Measurements from ENCODE around the gene ZC3H7B. TPM values are rescaled to one million over a fixed set of nuclear protein-coding genes. Genes with fewer than 3 reads are reported as not detected.

Gene ZC3H7B
- total RNA-seq, 2 donors from 2014 or later = 70.9 to 74.2 TPM

- Mint-ChIP-seq H3K4me1 (peaks cover 4% of the 10 kb centered on the region), H3K36me3 (ENCODE audit: low read depth) (no peaks in the 10 kb centered on the region), H3K9me3 (no peaks in the 10 kb centered on the region), H3K4me3 (no peak overlapping the region), H3K27me3 (ENCODE audit: insufficient read depth) (peaks cover 3% of the 10 kb centered on the region), H3K27ac (no peak overlapping the region)
- Histone ChIP-seq H3K27me3 (ENCODE audit: control insufficient read depth, insufficient read depth, low read length, poor library complexity, severe bottlenecking) (no peaks in the 10 kb centered on the region), H3K9ac (ENCODE audit: extremely low read depth, low read length, poor library complexity, severe bottlenecking) (no peak overlapping the region), H3K4me1 (ENCODE audit: control insufficient read depth, insufficient read depth, low read length) (peaks cover 3% of the 10 kb centered on the region), H3K4me3 (ENCODE audit: low read length) (no peak overlapping the region), H3K9me3 (ENCODE audit: control insufficient read depth, low read length) (no peaks in the 10 kb centered on the region), H3K27ac (ENCODE audit: low read depth, low read length) (no peak overlapping the region), H3K36me3 (ENCODE audit: control insufficient read depth, insufficient read depth, low read length) (no peaks in the 10 kb centered on the region)
- 92 to 95% methylated on average over 4 to 5 of the region's 5 CpGs for WGBS, 2 experiments (ENCODE audit: insufficient coverage in 1 of 2, insufficient read length in 1 of 2)
- DNase-seq = no peak
- TF ChIP-seq CTCF (conservative IDR thresholded peaks at IDR 0.05) = no peak
These were observed 64.1 kb downstream of the ZC3H7B start for GRCh38 chr22:41365425-41365824.

GRCh38 chr22:41366323-41367029, 65.2 kb downstream of the ZC3H7B start:
- WGBS, 2 experiments (ENCODE audit: insufficient coverage in 1 of 2, insufficient read length in 1 of 2) = 95 to 96% methylated on average over 15 to 17 of the region's 17 CpGs
- H3K4me3 ChIP-seq (ENCODE audit: low read length) = no peak overlapping the region
- no peak overlapping the region for H3K27ac ChIP-seq (ENCODE audit: low read depth, low read length)
- no peaks in the 10 kb centered on the region for H3K27me3 ChIP-seq (ENCODE audit: control insufficient read depth, insufficient read depth, low read length, poor library complexity, severe bottlenecking)
- H3K9me3 ChIP-seq (ENCODE audit: control insufficient read depth, low read length) = no peaks in the 10 kb centered on the region
- peaks cover 2% of the 10 kb centered on the region for H3K4me1 ChIP-seq (ENCODE audit: control insufficient read depth, insufficient read depth, low read length)
- H3K36me3 ChIP-seq (ENCODE audit: control insufficient read depth, insufficient read depth, low read length) = no peaks in the 10 kb centered on the region
- Mint-ChIP-seq H3K4me1 (peaks cover 4% of the 10 kb centered on the region), H3K27ac (no peak overlapping the region), H3K36me3 (ENCODE audit: low read depth) (no peaks in the 10 kb centered on the region), H3K27me3 (ENCODE audit: insufficient read depth) (peaks cover 3% of the 10 kb centered on the region), H3K4me3 (no peak overlapping the region), H3K9me3 (no peaks in the 10 kb centered on the region)
- no peak overlapping the region for H3K9ac ChIP-seq (ENCODE audit: extremely low read depth, low read length, poor library complexity, severe bottlenecking)
- DNase-seq = no peak
- TF ChIP-seq CTCF (conservative IDR thresholded peaks at IDR 0.05) = no peak

DNA sequence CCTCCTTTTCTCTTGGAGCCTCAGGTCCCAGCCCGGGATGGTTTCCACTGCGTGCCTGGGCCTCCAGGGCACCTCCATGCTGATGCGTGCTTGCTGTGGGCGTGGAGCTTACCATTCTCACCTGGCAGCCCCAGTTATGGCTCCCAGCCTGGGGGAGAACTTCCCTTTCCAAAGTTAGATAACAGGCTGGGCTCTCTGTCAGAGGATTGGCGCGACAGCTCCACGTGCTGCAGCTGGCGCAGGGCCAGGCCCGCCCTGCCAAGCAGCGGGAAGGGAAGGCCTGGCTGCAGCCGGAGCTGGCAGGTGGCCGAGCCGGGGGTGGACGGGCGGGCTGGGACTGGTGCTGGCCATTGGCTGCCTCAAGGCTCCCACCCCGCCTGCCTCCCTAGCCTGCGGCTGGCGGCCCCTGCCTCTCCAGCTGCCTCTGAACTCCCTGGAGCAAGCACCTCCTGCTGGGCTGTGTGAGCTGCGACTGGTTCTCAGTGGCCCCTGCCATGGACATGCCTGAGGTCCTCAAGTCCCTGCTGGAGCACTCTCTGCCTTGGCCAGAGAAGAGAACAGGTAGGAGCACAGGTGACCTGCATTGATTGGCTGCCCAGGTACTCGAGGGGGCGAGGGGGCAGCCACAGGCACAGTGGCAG, 65.8 kb downstream of the ZC3H7B start:
- no peak overlapping the region for H3K4me3 ChIP-seq (ENCODE audit: low read length)
- H3K27ac ChIP-seq (ENCODE audit: low read depth, low read length) = no peak overlapping the region
- 70 to 75% methylated on average over 7 to 21 of the region's 21 CpGs for WGBS, 2 experiments (ENCODE audit: insufficient coverage in 1 of 2, insufficient read length in 1 of 2)

More for the DNA sequence above, 65.8 kb downstream of the ZC3H7B start:
- Mint-ChIP-seq H3K27me3 (ENCODE audit: insufficient read depth) (peaks cover 3% of the 10 kb centered on the region), H3K9me3 (no peaks in the 10 kb centered on the region), H3K27ac (no peak overlapping the region), H3K36me3 (ENCODE audit: low read depth) (no peaks in the 10 kb centered on the region), H3K4me3 (no peak overlapping the region), H3K4me1 (peaks cover 4% of the 10 kb centered on the region)
- Histone ChIP-seq H3K9me3 (ENCODE audit: control insufficient read depth, low read length) (no peaks in the 10 kb centered on the region), H3K27me3 (ENCODE audit: control insufficient read depth, insufficient read depth, low read length, poor library complexity, severe bottlenecking) (no peaks in the 10 kb centered on the region), H3K9ac (ENCODE audit: extremely low read depth, low read length, poor library complexity, severe bottlenecking) (no peak overlapping the region), H3K36me3 (ENCODE audit: control insufficient read depth, insufficient read depth, low read length) (no peaks in the 10 kb centered on the region), H3K4me1 (ENCODE audit: control insufficient read depth, insufficient read depth, low read length) (peaks cover 2% of the 10 kb centered on the region)
- TF ChIP-seq CTCF (conservative IDR thresholded peaks at IDR 0.05) = no peak
- peak; percentile 83 for DNase-seq
